Stomach (tissue), 4 donors: ENCODE measurements around the gene SPEG.

Experiments used
- EP300 ChIP-seq: sonication (generic); formaldehyde crosslinking; IDR thresholded peaks from one replicate; pipeline ENCODE4 v1.6.1; 2017; ENCODE audit warnings: antibody characterized with exemption
- POLR2A ChIP-seq, 4 donors: fragments of 450-650 bp; IDR thresholded peaks; one replicate each; pipeline ENCODE4 v1.6.1; 2016; ENCODE audit warnings: antibody characterized with exemption in 4 of 4, control low read depth in 2 of 4, mild to moderate bottlenecking in 1 of 4, moderate library complexity in 1 of 4
- POLR2AphosphoS5 ChIP-seq, 3 donors: sonication (generic); formaldehyde crosslinking; IDR thresholded peaks; one replicate each; pipeline ENCODE4 v1.6.1; 2016; ENCODE audit warnings: antibody characterized with exemption in 3 of 3
- TF ChIP-seq, protein P1 (sequence below), 7 experiments: fragments of 450-650 bp in 4 of 7; fragments of 200-600 bp in 3 of 7; sonication (generic) in 3 of 7; IDR thresholded peaks; one replicate each; pipeline ENCODE4 v1.5.1; 2016 to 2019; ENCODE audit warnings: antibody characterized with exemption in 7 of 7, control low read depth in 2 of 7, mild to moderate bottlenecking in 1 of 7

DNA sequence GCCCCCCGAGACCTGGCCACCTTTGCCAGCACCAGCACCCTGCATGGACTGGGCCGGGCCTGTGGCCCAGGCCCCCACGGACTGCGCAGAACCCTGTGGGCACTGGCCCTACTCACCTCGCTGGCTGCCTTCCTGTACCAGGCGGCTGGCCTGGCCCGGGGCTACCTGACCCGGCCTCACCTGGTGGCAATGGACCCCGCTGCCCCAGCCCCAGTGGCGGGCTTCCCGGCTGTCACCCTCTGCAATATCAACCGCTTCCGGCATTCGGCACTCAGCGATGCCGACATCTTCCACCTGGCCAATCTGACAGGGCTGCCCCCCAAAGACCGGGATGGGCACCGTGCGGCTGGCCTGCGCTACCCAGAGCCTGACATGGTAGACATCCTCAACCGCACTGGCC, 80.2 kb downstream of the SPEG start:
- TF ChIP-seq, protein P1, sequence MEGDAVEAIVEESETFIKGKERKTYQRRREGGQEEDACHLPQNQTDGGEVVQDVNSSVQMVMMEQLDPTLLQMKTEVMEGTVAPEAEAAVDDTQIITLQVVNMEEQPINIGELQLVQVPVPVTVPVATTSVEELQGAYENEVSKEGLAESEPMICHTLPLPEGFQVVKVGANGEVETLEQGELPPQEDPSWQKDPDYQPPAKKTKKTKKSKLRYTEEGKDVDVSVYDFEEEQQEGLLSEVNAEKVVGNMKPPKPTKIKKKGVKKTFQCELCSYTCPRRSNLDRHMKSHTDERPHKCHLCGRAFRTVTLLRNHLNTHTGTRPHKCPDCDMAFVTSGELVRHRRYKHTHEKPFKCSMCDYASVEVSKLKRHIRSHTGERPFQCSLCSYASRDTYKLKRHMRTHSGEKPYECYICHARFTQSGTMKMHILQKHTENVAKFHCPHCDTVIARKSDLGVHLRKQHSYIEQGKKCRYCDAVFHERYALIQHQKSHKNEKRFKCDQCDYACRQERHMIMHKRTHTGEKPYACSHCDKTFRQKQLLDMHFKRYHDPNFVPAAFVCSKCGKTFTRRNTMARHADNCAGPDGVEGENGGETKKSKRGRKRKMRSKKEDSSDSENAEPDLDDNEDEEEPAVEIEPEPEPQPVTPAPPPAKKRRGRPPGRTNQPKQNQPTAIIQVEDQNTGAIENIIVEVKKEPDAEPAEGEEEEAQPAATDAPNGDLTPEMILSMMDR (IDR thresholded peaks at IDR 0.05), result no peak
- TF ChIP-seq POLR2AphosphoS5 (IDR thresholded peaks at IDR 0.05) (no peak), POLR2A (IDR thresholded peaks at IDR 0.05) (no peak), EP300 (no peak)
